Body of pancreas (tissue), 4 donors: ENCODE results near the gene C2CD4C. TPM values are rescaled to one million over a fixed set of nuclear protein-coding genes. Genes with fewer than 3 reads are reported as not detected.
"Not testable (repeated sequence)": the region's sequence is repeated elsewhere in the genome, so short reads cannot be mapped to it uniquely, and the experiment has no call there.

Experiments used
- ATAC-seq: fragments of 150-250 bp; one replicate; pipeline ENCODE4 v1.9.1; 2016
- DNase-seq, 4 donors: peaks; one replicate each; pipeline ENCODE4 v3.0.0-alpha.2; 2019
- H3K27ac ChIP-seq, 4 donors: fragments of 200-600 bp; sonication (generic); 1 replicate in 3 of 4; 2 replicates in 1 of 4; pipeline versions ENCODE4 v1.5.1 to v1.6.1; 2016 to 2019; ENCODE audit warnings: mild to moderate bottlenecking in 1 of 4, mixed read lengths in 1 of 4, moderate library complexity in 1 of 4
- H3K27me3 ChIP-seq, 2 donors: fragments of 200-600 bp; sonication (generic); one replicate each; pipeline ENCODE4 v1.6.0; 2016; ENCODE audit warnings: mild to moderate bottlenecking in 1 of 2
- H3K36me3 ChIP-seq, 2 donors: fragments of 200-600 bp; sonication (generic); replicated peaks in 1 of 2; 2 replicates each; pipeline ENCODE4 v1.5.1; 2016; ENCODE audit warnings: low read depth in 2 of 2; ENCODE audit not compliant: insufficient read depth in 1 of 2
- H3K4me1 ChIP-seq: fragments of 200-600 bp; sonication (generic); one replicate; pipeline ENCODE4 v1.6.0; 2016
- H3K4me3 ChIP-seq, 2 donors: fragments of 200-600 bp; sonication (generic); 1 replicate in 1 of 2; 2 replicates in 1 of 2; pipeline ENCODE4 v1.5.1; 2016 to 2019
- H3K9me3 ChIP-seq, 3 donors: fragments of 200-600 bp; sonication (generic); 1 replicate in 2 of 3; 2 replicates in 1 of 3; pipeline ENCODE4 v1.5.1; 2016
- CTCF ChIP-seq, 7 experiments: fragments of 450-650 bp in 4 of 7; fragments of 200-600 bp in 3 of 7; sonication (generic) in 3 of 7; IDR thresholded peaks; one replicate each; pipeline ENCODE4 v1.5.1; 2016 to 2019; ENCODE audit warnings: antibody characterized with exemption in 7 of 7
- POLR2A ChIP-seq, 3 donors: fragments of 450-650 bp; IDR thresholded peaks; one replicate each; pipeline ENCODE4 v1.6.1; 2016; ENCODE audit warnings: antibody characterized with exemption in 3 of 3, mild to moderate bottlenecking in 2 of 3
- WGBS, 2 donors: methylation state at CpG; one replicate each; pipeline ENCODE4 v1.1.5; 2017; 5-methylcytosine and 5-hydroxymethylcytosine counted together
- intact Hi-C: fragments of 100-400 bp; cut with DNase I; formaldehyde crosslinking; loops from one replicate; pipeline ENCODE4 v1.15.1; 2023
- small RNA-seq: library from RNA; depleted of rRNA; stranded (forward); fragments of <200 nt; gene quantifications from one replicate; pipeline ENCODE3, GENCODE V24; 2016
- total RNA-seq, 2 donors: library from RNA; depleted of rRNA; stranded (reverse); fragments of >200 nt; gene quantifications; one replicate each; pipeline ENCODE4 v1.1.0, GENCODE V29; 2016

C2CD4C gene
- total RNA-seq, 2 donors from 2014 or later = 0.33 to 1.8 TPM

GRCh38 chr19:364496-365287 is 44.3 kb downstream of the C2CD4C start:
- WGBS, 2 donors = 47 to 48% methylated on average over 12 to 16 of the region's 17 CpGs
- intact Hi-C loops = no loop called here
- Histone ChIP-seq H3K27ac (no peak overlapping the region), H3K27me3 (no peaks in the 10 kb centered on the region), H3K9me3 (no peaks in the 10 kb centered on the region), H3K4me1 (no peaks in the 10 kb centered on the region), H3K36me3 (no peaks in the 10 kb centered on the region), H3K4me3 (no peak overlapping the region)
- ATAC-seq = no peak
- TF ChIP-seq POLR2A (IDR thresholded peaks at IDR 0.05) = no peak
- TF ChIP-seq CTCF (IDR thresholded peaks at IDR 0.05) = no peak
- DNase-seq = no peak

- Histone ChIP-seq H3K27me3 (no peaks in the 10 kb centered on the region), H3K4me1 (no peaks in the 10 kb centered on the region), H3K27ac (no peak overlapping the region), H3K4me3 (no peak overlapping the region), H3K36me3 (no peaks in the 10 kb centered on the region), H3K9me3 (no peaks in the 10 kb centered on the region)
- no peak for TF ChIP-seq POLR2A (IDR thresholded peaks at IDR 0.05)
- TF ChIP-seq CTCF (IDR thresholded peaks at IDR 0.05) = no peak
- DNase-seq = no peak
- ATAC-seq = no peak
- 64 to 65% methylated on average over 11 of the region's 11 CpGs for WGBS, 2 donors
- intact Hi-C loops = no loop called here
These were observed 46.3 kb downstream of the C2CD4C start for GRCh38 chr19:362683-363082.

GRCh38 chr19:362154-362553 is 46.8 kb downstream of the C2CD4C start:
- DNase-seq = no peak
- WGBS, 2 donors = 75 to 77% methylated on average over 8 to 11 of the region's 11 CpGs
- H3K27me3 ChIP-seq = no peaks in the 10 kb centered on the region

GRCh38 chr19:359653-359925 is 49.4 kb downstream of the C2CD4C start:
- DNase-seq = no peak
- TF ChIP-seq CTCF (IDR thresholded peaks at IDR 0.05) = no peak
- TF ChIP-seq POLR2A (IDR thresholded peaks at IDR 0.05) = no peak
- no peaks in the 10 kb centered on the region for H3K9me3 ChIP-seq
- no peaks in the 10 kb centered on the region for H3K36me3 ChIP-seq
- no peaks in the 10 kb centered on the region for H3K27me3 ChIP-seq
- intact Hi-C loops = no loop called here
- no peaks in the 10 kb centered on the region for H3K4me1 ChIP-seq
- H3K27ac ChIP-seq = no peak overlapping the region
- no peak overlapping the region for H3K4me3 ChIP-seq
- WGBS, 2 donors = 20 to 50% methylated on average over 1 to 2 of the region's 2 CpGs
- no peak for ATAC-seq

More at GRCh38 chr19:362154-362553, 46.8 kb downstream of the C2CD4C start:
- Histone ChIP-seq H3K4me1 (no peaks in the 10 kb centered on the region), H3K4me3 (no peak overlapping the region), H3K36me3 (no peaks in the 10 kb centered on the region), H3K9me3 (no peaks in the 10 kb centered on the region), H3K27ac (no peak overlapping the region)
- ATAC-seq = no peak
- TF ChIP-seq CTCF (IDR thresholded peaks at IDR 0.05) (no peak), POLR2A (IDR thresholded peaks at IDR 0.05) (no peak)
- intact Hi-C loops = no loop called here

- ATAC-seq, H3K4me1 ChIP-seq, DNase-seq, H3K9me3 ChIP-seq, H3K36me3 ChIP-seq, H3K4me3 ChIP-seq, intact Hi-C loops, H3K27ac ChIP-seq, H3K27me3 ChIP-seq: not testable (repeated sequence)
- 74 to 85% methylated on average over 15 of the region's 15 CpGs for WGBS, 2 donors
These were observed 53.4 kb downstream of the C2CD4C start for GRCh38 chr19:355536-355935.

Small RNA genes within 50 kb of the gene (small RNA-seq; reads per million reads assigned to genes)
- gene RNA5SP462 = not detected

Other genes with a start within 250 kb of the C2CD4C start
- gene PLPP2, start 117.7 kb downstream of the C2CD4C start, total RNA-seq = 10 to 100 TPM; 66.4 to 75.8 TPM
- gene MIER2, start 64.4 kb downstream of the C2CD4C start, total RNA-seq = 1 to 10 TPM; 3.1 to 9.6 TPM
- gene SHC2, start 51.9 kb upstream of the C2CD4C start, total RNA-seq = 100 to 1,000 TPM; 119 to 137 TPM
- 1 to 10 TPM in 1 of 2 donors, not detected in 1; 3.6 TPM for gene MADCAM1, start 87.3 kb upstream of the C2CD4C start, total RNA-seq
- 10 to 100 TPM; 34.5 to 62.0 TPM for gene TPGS1, start 98.3 kb upstream of the C2CD4C start, total RNA-seq
- 100 to 1,000 TPM in 1 of 2 donors, 10 to 100 TPM in 1; 77.0 to 101 TPM for gene CDC34, start 122.6 kb upstream of the C2CD4C start, total RNA-seq
- gene GZMM, start 134.9 kb upstream of the C2CD4C start, total RNA-seq = 1 to 10 TPM in 1 of 2 donors, not detected in 1; 5.3 TPM
- gene BSG, start 163.4 kb upstream of the C2CD4C start, total RNA-seq = 100 to 1,000 TPM; 176 to 264 TPM
- gene HCN2, start 180.7 kb upstream of the C2CD4C start, total RNA-seq = under 1 TPM in 1 of 2 donors, not detected in 1; 0.26 TPM
- gene POLRMT, start 224.4 kb upstream of the C2CD4C start, total RNA-seq = 10 to 100 TPM; 25.4 to 46.1 TPM
- not detected for gene FGF22, start 230.7 kb upstream of the C2CD4C start, total RNA-seq